IPS-11a (cell line): ENCODE data around the gene EPM2A.

Source experiments
- H3K4me3 ChIP-seq: one replicate; pipeline ENCODE4 v1.5.1; 2013; ENCODE audit warnings: low read depth, low read length, control low read depth

The EPM2A gene

DNA sequence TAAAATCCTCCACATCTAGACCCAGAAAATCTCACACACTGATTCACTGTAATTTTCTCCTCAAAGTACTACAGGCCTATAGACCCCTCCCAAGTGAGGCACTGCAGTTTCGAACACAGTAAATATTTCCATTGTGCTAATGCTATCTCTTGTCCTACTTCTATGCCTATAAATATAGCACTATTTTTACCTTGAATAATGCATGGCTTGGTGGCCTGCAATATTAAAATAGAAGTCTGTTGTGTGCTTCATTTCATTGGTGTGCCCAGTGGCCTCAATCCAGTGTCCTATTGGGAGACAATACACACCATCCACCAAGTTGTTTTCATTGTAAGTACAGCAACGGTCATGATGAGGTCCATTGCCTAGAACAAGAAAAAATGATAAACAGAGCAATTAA lies 49.4 kb downstream of the EPM2A start:
- H3K4me3 ChIP-seq: no peak overlapping the region

DNA sequence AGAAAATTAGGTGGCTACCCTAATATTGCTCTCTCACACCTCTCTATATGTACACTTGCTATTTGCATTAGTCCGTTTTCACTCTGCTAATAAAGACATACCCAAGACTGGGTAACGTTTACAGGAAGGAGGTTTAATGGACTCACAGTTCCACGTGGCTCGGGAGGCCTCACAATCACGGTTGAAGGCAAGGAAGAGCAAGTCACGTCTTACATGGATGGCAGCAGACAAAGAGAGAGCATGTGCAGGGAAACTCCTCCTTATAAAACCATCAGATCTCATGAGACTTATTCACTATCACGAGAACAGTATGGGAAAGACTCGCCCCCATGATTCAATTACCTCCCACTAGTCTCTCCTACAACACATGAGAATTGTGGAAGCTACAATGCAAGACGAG lies 53.4 kb downstream of the EPM2A start:
- no peak overlapping the region for H3K4me3 ChIP-seq

DNA sequence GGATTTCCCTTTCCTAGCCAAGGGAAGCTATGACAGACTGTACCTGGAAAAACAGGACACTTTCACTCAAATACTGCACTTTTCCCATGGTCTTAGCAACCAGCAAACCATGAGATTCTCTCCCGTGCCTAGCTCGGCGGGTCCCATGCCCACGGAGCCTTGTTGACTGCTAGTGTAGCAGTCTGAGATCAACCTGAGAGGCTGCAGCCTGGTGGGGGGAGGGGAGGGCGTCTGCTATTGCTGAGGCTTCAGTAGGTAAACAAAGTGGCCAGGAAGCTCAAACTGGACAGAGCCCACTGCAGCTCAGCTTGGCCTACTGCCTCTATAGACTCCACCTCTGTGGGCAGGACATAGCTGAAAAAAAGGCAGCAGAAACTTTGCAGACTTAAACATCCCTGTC lies 61.8 kb downstream of the EPM2A start:
- no peak overlapping the region for H3K4me3 ChIP-seq

DNA sequence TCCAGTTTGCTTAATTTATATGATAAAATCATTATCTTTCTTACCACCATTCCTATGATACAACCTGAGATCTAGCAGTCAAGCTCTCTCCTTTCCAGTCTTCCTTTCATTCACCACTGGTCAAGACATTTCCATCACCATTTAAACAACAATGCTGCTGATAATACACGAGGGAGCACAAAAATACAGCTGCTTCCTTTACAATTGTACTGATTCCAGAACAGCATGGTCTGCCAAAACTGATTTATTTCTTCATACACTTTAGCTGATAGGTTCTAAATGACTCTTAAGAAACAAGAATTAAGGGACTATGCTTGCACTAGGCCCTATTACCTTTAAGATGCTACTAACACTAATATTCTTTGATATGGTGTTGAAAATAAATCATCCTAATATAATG lies 65.0 kb downstream of the EPM2A start:
- H3K4me3 ChIP-seq: no peak overlapping the region

DNA sequence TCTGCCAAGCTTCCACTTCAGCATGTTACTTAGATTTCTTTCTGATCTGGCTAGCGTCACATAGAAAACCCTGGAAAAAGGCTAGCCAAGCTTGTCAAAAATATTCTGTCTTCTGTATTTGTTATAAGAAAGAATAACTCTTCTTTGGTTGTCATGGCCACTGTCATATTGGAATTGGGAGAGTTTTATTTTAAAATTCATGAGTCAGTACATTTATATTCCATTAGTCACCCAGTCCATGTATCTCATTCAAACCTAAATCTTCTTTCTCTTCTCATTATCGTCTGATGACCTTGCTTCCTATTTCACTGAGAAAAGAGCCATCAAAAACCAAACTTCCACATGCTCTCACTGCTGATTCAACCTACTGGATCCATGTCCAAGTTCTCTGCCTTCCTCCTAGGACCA lies 65.7 kb downstream of the EPM2A start:
- no peak overlapping the region for H3K4me3 ChIP-seq

DNA sequence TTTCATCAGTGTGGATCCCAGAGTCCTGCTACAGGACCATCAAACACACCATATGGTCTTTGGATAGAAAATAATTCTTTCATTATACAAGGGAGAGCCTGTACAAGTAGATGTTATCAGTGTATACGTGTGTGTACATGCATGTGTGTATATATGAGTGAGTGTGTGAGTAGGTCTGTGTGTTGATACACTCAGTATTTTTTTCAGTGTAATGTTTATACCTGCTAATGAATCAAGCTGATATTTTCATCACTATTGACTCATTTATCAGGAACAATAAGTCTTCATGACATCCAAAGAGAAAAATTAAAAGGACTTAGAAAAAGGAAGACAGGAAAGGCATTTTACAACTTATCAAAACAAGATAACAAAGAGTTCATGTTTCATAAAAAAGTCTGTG lies 66.5 kb downstream of the EPM2A start:
- no peak overlapping the region for H3K4me3 ChIP-seq

DNA sequence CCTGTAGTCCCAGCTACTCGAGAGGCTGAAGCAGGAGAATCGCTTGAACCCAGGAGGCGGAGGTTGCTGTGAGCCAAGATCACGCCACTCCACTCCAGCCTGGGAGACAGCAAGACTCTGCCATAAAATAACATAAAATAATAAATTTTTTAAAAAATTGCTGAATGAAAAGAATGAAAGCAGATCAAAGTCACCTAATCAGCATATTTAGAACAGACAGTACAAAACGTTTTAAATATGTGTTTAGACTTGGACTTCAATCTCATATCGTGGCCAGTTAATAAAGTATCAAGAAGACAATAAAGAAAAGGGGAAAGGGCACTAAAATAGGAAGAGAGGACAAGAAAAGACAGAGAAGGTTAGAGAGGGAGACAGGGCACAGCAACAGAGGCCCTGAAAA lies 74.6 kb downstream of the EPM2A start:
- H3K4me3 ChIP-seq: no peak overlapping the region

DNA sequence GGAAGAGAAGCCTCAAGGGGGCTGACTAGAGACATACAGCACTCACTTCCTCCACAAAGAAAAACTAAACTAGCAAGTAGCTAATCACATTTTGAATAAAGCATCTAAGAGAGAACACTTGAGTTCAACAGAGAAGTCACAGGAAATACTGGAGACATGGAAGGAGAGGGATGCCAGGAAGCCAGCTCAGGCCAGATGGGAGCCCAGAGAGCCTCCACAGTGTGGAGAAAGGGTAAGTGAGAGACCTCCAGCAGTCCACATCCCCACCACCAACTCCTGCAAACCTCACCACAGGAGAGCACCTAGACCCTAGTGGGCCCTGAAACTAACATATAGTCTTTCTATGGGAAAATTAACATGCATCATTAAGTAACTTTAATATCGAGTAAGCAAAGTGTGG lies 79.2 kb downstream of the EPM2A start:
- no peak overlapping the region for H3K4me3 ChIP-seq

DNA sequence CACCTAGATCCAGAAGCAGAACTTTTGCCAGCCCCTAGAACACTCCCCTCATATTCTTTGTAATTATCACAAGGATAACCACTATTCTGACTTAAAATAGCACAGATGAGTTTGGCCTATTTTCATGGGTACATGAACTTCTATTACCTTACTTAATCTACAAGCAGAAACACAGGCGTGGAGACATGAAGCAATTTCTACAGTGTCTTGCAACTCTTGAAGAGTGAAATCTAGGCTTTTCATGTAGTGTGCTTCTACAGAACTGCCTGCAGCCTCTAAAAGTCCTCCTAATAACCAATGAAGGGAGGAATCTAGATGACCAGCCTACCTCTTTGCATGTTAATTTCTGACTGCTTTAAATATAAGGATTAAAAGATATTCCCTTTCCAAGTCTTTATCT lies 82.7 kb downstream of the EPM2A start:
- no peak overlapping the region for H3K4me3 ChIP-seq

DNA sequence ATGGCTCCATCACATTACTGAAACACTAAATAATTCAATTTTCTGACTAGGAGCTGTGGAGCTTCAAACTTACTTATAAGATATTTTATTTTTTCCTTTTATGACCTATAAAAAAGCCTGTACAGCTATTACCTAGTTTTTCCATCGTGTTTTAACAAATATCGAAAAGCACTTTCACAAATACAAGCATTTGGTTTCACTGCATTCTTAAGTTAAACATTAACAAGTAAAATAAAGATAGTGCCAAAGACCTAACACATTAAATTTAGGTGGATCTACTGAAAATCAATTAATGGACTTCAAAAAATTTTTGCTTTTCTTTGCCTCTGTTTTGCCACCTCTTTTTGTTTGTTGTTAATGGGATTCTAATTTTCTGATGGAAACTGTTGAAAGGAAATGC lies 83.3 kb downstream of the EPM2A start:
- H3K4me3 ChIP-seq: no peak overlapping the region

DNA sequence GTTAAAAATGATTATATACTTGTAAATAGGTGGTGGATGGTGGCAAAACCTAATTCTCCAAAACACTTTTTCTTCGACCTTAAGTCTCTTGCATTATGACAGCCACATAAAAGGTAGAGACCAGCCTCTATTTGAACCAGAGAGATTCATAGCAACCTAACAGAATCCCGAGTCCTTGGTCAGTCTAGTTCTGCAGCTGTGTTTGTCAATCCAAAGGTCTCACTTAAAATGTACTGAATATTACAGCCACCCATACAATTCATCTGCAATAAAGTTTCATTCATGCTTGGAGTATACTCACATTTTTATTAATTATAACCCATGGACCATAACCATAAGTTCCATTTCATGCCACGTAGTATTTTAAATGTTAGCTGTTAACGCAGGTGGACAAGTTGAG lies 87.2 kb downstream of the EPM2A start:
- no peak overlapping the region for H3K4me3 ChIP-seq

DNA sequence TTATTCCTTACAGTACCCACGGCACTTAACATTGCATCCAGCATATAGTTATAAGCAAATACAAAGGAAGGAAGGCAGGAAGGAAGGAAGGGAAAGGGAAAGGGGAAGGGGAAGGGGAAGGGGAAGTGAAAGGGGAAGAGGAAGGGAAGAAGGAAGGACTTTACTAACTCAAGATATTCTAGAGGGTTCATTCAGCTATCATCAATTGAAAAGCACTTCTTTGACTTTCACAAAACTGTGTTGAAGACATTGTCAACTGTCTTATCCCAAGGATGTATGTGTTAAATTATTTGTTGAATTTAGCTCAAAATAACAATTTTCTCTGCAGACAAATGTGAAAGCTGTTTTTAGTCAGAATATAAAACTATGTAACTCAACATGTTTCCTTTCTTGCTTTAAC lies 87.7 kb downstream of the EPM2A start:
- H3K4me3 ChIP-seq: no peak overlapping the region

DNA sequence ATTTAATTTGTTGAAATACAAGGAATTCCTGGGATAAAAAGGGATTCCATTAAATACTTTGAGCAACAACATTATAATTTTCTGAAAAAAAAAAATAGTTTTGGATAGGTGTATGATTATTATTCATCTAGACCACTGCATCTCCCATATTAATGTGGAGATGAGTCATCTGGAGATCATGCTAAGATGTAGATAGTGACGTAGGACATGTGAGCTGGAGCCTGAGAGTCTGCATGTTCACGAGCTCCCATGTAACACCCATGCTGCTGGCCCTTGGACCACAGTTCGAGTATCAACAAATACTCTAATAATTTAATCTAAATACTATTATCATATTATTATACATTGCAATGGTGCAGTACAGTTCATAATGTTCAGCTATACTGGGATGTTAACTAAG lies 91.6 kb downstream of the EPM2A start:
- H3K4me3 ChIP-seq: no peak overlapping the region

DNA sequence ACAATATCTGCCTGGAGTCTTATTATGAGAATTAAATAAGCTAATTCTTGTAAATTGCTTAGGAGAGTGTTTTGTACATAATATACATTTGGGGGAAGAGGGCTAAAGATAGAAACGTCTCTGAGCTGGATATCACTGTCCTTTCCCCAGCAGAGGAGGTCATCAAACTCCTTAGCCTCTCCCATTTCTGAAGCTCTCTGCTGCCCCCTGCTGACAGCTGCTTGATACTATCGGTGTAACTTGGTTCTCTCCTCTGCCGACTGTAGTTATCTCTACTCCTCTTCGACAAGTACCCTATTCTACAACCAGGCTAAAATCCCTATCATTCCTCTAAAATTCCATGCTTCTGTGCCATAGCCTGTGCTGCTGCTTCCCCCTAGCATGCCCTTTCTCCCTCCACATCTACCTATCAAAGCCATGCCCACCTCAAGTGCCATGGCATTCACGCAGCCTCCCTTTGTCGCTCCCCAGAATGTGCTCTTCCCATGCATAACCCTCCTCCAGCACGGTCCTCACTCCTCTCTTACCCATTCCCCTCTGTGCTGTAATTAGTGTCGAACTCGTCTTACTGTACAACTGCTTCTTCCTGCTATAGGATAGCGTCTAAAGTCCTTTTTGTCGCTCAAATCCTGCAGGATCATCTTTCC lies 101.2 kb downstream of the EPM2A start:
- no peak overlapping the region for H3K4me3 ChIP-seq

DNA sequence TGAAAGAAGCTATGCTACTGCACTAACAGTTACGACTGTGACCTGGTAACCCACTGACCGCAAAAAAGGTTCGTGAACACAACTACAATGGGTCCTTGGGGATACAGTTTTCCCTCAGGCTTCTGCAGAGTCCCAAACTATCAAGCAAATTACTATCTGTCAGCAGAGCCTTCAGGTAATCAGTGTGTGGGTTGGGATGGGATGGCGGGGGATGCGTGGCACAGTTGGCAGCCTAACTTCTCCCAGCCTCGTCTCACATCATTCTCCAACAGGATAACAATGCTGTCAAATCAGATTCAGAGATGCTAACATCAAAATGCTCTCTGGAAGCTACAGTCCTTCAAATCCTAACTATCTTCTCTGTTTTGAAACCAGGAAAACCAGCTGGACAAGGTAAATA lies 102.3 kb downstream of the EPM2A start:
- no peak overlapping the region for H3K4me3 ChIP-seq

DNA sequence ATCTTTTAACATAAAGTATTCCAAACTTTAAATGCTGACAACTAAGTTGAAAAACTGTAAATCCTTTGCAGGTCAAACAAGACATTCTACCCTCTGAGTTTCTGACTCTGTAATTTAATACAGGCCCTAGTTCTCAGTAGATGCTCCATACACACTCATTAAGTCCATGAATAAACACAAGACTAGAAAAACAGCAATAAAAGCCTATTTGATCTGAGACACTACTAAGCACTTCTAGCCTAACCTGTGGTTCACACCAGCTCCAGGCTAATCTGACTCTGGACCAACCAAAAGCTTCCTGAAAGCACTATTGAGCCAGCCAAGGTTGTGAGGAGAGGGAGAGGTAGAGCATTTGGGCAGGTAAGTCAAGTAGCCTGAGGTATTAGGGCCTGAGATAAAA lies 103.9 kb downstream of the EPM2A start:
- no peak overlapping the region for H3K4me3 ChIP-seq

DNA sequence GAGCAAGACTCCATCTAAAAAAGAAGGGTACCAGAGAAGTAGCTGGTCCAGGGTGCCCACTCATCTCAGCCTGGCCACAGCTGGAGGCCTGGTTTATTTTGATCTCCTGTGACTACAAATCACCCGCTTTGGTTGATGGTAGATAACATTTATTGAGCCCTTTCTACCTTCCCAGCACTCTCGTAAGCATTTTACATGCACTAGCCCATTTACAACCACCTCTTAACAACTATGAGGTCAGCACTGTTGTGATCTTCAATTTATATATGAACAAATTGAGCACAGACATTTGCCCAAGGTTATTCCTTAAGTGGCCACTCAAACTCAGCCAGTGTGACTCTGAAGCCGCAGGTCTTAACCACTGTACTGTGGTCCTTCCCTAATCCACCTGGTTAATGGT lies 104.7 kb downstream of the EPM2A start:
- H3K4me3 ChIP-seq: no peak overlapping the region

DNA sequence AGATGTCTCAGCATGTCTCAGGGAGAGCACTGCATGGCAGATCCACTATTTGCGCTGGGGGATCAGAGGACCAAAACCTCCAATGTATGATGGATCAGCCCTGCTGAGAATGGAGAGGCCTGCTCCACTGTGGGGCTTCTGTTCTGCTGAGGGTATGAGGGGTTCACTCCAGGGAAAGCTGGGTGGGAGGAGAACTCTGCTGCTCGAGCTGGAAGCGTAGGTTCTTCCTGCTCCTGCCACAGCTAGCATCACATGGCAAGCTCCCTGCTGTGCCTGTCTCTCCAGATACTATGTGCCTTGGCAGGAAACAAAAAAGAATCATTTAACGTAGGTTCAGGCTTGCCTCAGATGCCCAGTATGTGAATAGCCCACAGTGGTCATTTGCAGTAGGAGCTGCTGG lies 105.8 kb downstream of the EPM2A start:
- no peak overlapping the region for H3K4me3 ChIP-seq

DNA sequence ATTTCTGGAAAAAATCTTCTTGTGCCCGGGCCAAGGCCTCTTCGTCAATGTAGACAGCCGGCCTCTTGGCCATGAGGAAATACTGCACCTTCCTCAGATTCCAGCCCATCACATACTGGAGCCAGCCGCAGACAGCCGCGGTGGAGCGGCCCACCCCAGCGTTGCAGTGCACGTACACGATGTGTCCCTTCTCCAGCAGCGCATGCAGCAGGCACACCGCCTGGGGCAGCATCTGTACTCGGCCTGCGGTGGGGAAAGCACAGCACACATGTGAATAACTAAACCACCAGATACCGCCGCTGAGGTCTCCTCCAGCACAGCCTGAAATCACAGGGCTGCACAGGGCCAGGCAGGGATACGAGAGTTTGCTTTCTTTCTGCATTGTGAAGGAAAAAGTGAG lies 107.9 kb downstream of the EPM2A start:
- no peak overlapping the region for H3K4me3 ChIP-seq

DNA sequence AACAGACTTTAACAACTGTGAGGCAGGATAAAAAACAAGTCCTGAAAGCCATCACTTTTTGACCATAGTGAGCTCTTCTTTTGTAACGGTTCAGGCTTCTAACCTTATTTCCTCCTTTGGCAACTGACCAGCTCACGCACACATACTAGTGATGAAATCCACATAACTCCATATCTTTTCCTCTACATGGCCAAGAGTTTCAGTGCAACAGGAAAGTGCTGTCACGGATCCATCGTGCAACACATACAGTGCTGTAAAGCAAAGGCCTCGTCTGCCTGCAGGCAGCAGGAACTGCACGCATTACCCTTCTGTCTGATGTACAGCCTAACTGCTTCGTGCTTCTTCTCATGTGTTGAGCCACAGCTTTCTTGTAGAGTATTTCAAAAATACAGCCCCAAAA lies 108.5 kb downstream of the EPM2A start:
- no peak overlapping the region for H3K4me3 ChIP-seq

DNA sequence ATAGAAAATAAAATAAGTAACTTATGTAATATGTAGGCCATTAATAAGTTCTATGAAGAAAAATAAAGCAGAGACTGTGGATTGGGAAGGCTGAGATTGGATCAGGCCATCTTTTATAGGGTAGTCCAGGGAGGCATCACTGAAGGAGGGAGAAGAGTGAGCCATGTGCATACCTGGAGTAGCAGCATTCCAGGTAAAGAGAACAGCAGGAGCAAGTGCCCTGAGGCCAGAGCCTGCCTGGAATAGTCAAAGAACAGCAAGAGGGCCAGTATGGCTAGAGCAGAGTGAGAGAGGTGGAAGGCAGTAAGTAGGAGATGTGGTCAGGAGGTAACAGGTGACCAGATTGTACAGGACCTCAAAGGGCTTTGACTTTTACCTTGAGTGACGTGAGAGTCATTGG lies 112.1 kb downstream of the EPM2A start:
- no peak overlapping the region for H3K4me3 ChIP-seq

DNA sequence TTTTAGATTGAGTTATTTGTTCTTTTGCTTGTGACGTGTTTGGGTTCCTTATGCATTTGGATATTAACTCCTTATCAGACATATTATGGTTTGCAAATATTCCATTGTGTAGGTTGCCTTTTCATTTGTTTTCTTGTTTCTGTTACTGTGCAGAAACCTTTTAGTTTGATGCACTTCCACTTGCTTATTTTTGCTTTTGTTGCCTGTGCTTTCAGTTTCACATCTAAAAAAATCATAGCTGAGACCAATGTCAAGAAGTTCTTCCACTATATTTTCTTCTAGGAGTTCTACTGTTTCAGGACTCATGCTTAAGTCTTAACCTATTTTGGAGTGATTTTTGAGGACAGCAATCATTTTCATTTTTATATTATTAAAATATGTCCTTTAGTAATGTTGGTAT lies 113.5 kb downstream of the EPM2A start:
- no peak overlapping the region for H3K4me3 ChIP-seq

DNA sequence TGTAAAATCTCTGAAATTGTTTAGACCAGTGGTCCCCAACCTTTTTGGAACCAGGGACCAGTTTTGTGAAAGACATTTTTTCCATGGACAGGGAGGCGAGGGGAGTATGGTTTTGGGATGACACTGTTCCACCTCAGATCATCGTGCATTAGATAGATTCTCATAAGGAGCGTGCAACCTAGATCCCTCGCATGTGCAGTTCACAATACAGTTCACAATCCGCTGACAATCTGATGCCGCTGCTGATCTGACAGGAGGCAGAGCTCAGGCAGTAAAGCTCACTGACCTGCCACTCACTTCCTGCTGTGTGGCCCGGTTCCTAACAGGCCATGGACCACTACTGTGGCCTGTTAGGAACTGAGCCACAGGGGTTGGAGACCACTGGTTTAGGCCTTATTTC lies 115.2 kb downstream of the EPM2A start:
- no peak overlapping the region for H3K4me3 ChIP-seq

DNA sequence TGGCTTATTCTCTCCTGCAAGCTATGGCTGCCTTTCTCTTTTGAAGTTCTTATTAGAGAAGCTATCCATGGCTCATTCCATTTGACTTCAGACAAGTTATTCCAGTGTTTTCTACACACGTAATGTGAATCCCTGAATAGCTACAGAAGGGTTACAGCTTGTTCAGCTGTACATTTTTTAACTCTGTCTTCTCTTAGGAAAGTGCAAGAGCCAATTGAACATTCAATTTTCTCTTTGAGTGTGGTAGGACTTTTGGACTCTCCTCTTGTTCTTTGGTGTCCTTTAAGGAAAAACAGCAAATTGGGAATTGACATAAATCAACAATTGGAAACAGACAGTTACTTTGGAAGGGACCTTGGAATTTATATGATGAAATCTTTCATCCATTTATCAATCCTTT lies 125.8 kb downstream of the EPM2A start:
- no peak overlapping the region for H3K4me3 ChIP-seq
